ENCODE measurements around the gene ZYG11A.
"Not testable (repeated sequence)": the region's sequence is repeated elsewhere in the genome, so short reads cannot be mapped to it uniquely, and the experiment has no call there.

The ZYG11A gene

GRCh38 chr1:52842643-52843310 lies at the start of gene ZYG11A:
Gene ZYG11A, plus strand, starts transcription at chr1:52842760. Its CDS starts 124 bp downstream, at chr1:52842884.
- peak; percentile 96 for DNase-seq

- DNase-seq = not testable (repeated sequence)
Observed at GRCh38 chr1:52793717-52794116, 48.8 kb upstream of the ZYG11A start.

GRCh38 chr1:52795464-52795863 lies 47.1 kb upstream of the ZYG11A start:
- DNase-seq = no peak

- no peak for DNase-seq
Observed at GRCh38 chr1:52798331-52798730, 44.2 kb upstream of the ZYG11A start.

GRCh38 chr1:52801011-52801410 lies 41.5 kb upstream of the ZYG11A start:
- no peak for DNase-seq

GRCh38 chr1:52804083-52804482 lies 38.5 kb upstream of the ZYG11A start:
- DNase-seq = not testable (repeated sequence)

- no peak for DNase-seq
Observed at GRCh38 chr1:52814465-52814864, 28.1 kb upstream of the ZYG11A start.

- not testable (repeated sequence) for DNase-seq
Observed at GRCh38 chr1:52820830-52821229, 21.7 kb upstream of the ZYG11A start.

GRCh38 chr1:52825868-52826267 lies 16.7 kb upstream of the ZYG11A start:
- peak; percentile 35 for DNase-seq

GRCh38 chr1:52834798-52835197 lies 7.8 kb upstream of the ZYG11A start:
- DNase-seq = no peak

- no peak for DNase-seq
Observed at GRCh38 chr1:52836035-52836434, 6.5 kb upstream of the ZYG11A start.

- not testable (repeated sequence) for DNase-seq
Observed at GRCh38 chr1:52839175-52839574, 3.4 kb upstream of the ZYG11A start.

GRCh38 chr1:52845119-52845518 lies 2.6 kb downstream of the ZYG11A start:
- DNase-seq = not testable (repeated sequence)

- DNase-seq = no peak
Observed at GRCh38 chr1:52848423-52848822, 5.9 kb downstream of the ZYG11A start.

GRCh38 chr1:52850951-52851350 lies 8.4 kb downstream of the ZYG11A start:
- no peak for DNase-seq

GRCh38 chr1:52852854-52853253 lies 10.3 kb downstream of the ZYG11A start:
- no peak for DNase-seq

- DNase-seq = no peak
Observed at GRCh38 chr1:52855584-52855983, 13.0 kb downstream of the ZYG11A start.

GRCh38 chr1:52856026-52856425 lies 13.5 kb downstream of the ZYG11A start:
- DNase-seq = no peak

GRCh38 chr1:52857443-52857842 lies 14.9 kb downstream of the ZYG11A start:
- no peak for DNase-seq

- no peak for DNase-seq
Observed at GRCh38 chr1:52862666-52863458, 20.3 kb downstream of the ZYG11A start.

GRCh38 chr1:52867087-52867863 lies 24.7 kb downstream of the ZYG11A start:
- no peak for DNase-seq

GRCh38 chr1:52869727-52870126 lies 27.2 kb downstream of the ZYG11A start:
- DNase-seq = not testable (repeated sequence)

GRCh38 chr1:52876843-52877242 lies 34.3 kb downstream of the ZYG11A start:
- no peak for DNase-seq

GRCh38 chr1:52877554-52877953 lies 35.0 kb downstream of the ZYG11A start:
- DNase-seq = no peak

All from NCI-H82 (cell line).